Neuron (in vitro differentiated cells): ENCODE results near the gene ZMIZ2.

Experiments used
- H2AFZ ChIP-seq: one replicate; pipeline ENCODE4 v1.6.1; 2013; ENCODE audit warnings: low read depth, mild to moderate bottlenecking, inconsistent platforms, low read length, moderate library complexity
- H3K27me3 ChIP-seq: one replicate; pipeline ENCODE4 v1.6.1; 2013; ENCODE audit warnings: low read length; ENCODE audit not compliant: insufficient read depth
- H3K36me3 ChIP-seq: one replicate; pipeline ENCODE4 v1.6.1; 2013; ENCODE audit warnings: low read length; ENCODE audit not compliant: insufficient read depth
- H3K4me1 ChIP-seq: one replicate; pipeline ENCODE4 v1.6.1; 2013; ENCODE audit warnings: low read length; ENCODE audit not compliant: insufficient read depth
- H3K4me3 ChIP-seq: 2 replicates; pipeline ENCODE4 v1.5.1; 2013; ENCODE audit warnings: mild to moderate bottlenecking, low read length, moderate library complexity
- H3K9me3 ChIP-seq: one replicate; pipeline ENCODE4 v1.6.1; 2013; ENCODE audit warnings: low read length

ZMIZ2 gene

GRCh38 chr7:44736896-44737295, 11.8 kb upstream of the ZMIZ2 start:
- Histone ChIP-seq H3K9me3 (no peaks in the 10 kb centered on the region), H3K4me1 (no peaks in the 10 kb centered on the region), H2AFZ (no peak overlapping the region), H3K4me3 (no peak overlapping the region), H3K27me3 (no peaks in the 10 kb centered on the region), H3K36me3 (no peaks in the 10 kb centered on the region)

GRCh38 chr7:44738051-44738723, 10.5 kb upstream of the ZMIZ2 start:
- Histone ChIP-seq H2AFZ (no peak overlapping the region), H3K4me1 (no peaks in the 10 kb centered on the region), H3K9me3 (no peaks in the 10 kb centered on the region), H3K27me3 (no peaks in the 10 kb centered on the region), H3K36me3 (no peaks in the 10 kb centered on the region), H3K4me3 (no peak overlapping the region)

GRCh38 chr7:44738876-44739665, 9.6 kb upstream of the ZMIZ2 start:
- Histone ChIP-seq H3K4me1 (no peaks in the 10 kb centered on the region), H3K27me3 (no peaks in the 10 kb centered on the region), H3K4me3 (no peak overlapping the region), H3K9me3 (no peaks in the 10 kb centered on the region), H3K36me3 (no peaks in the 10 kb centered on the region), H2AFZ (no peak overlapping the region)

- H3K9me3 ChIP-seq = no peaks in the 10 kb centered on the region
- no peak overlapping the region for H2AFZ ChIP-seq
- no peaks in the 10 kb centered on the region for H3K36me3 ChIP-seq
- H3K4me3 ChIP-seq = no peak overlapping the region
- peaks cover 3% of the 10 kb centered on the region for H3K4me1 ChIP-seq
- no peaks in the 10 kb centered on the region for H3K27me3 ChIP-seq
Observed at GRCh38 chr7:44740055-44740454, 8.6 kb upstream of the ZMIZ2 start.

- H2AFZ ChIP-seq = no peak overlapping the region
- no peaks in the 10 kb centered on the region for H3K27me3 ChIP-seq
- peaks cover 7% of the 10 kb centered on the region for H3K4me1 ChIP-seq
- H3K36me3 ChIP-seq = no peaks in the 10 kb centered on the region
- no peaks in the 10 kb centered on the region for H3K9me3 ChIP-seq
- H3K4me3 ChIP-seq = no peak overlapping the region
Observed at GRCh38 chr7:44743750-44744149, 4.9 kb upstream of the ZMIZ2 start.

GRCh38 chr7:44748948-44749731, 493 bp downstream of the ZMIZ2 start:
- no peaks in the 10 kb centered on the region for H3K27me3 ChIP-seq
- H2AFZ ChIP-seq = no peak overlapping the region
- H3K4me1 ChIP-seq = peaks cover 18% of the 10 kb centered on the region
- peak overlapping the region; percentile 74 for H3K4me3 ChIP-seq
- peaks cover 2% of the 10 kb centered on the region for H3K9me3 ChIP-seq
- peaks cover 10% of the 10 kb centered on the region for H3K36me3 ChIP-seq

GRCh38 chr7:44749992-44750391, 1.3 kb downstream of the ZMIZ2 start:
- H3K4me3 ChIP-seq = peak overlapping the region; percentile 74
- no peak overlapping the region for H2AFZ ChIP-seq
- H3K27me3 ChIP-seq = no peaks in the 10 kb centered on the region
- peaks cover 16% of the 10 kb centered on the region for H3K4me1 ChIP-seq
- peaks cover 10% of the 10 kb centered on the region for H3K36me3 ChIP-seq
- H3K9me3 ChIP-seq = peaks cover 2% of the 10 kb centered on the region

GRCh38 chr7:44750424-44750823, 1.8 kb downstream of the ZMIZ2 start:
- Histone ChIP-seq H3K4me3 (no peak overlapping the region), H3K27me3 (no peaks in the 10 kb centered on the region), H3K9me3 (peaks cover 2% of the 10 kb centered on the region), H2AFZ (no peak overlapping the region), H3K36me3 (peaks cover 10% of the 10 kb centered on the region), H3K4me1 (peaks cover 16% of the 10 kb centered on the region)

GRCh38 chr7:44750921-44751571, 2.4 kb downstream of the ZMIZ2 start:
- Histone ChIP-seq H3K27me3 (no peaks in the 10 kb centered on the region), H2AFZ (no peak overlapping the region), H3K9me3 (peaks cover 2% of the 10 kb centered on the region), H3K4me3 (no peak overlapping the region), H3K36me3 (peaks cover 10% of the 10 kb centered on the region), H3K4me1 (peaks cover 16% of the 10 kb centered on the region)

GRCh38 chr7:44752822-44753221, 4.2 kb downstream of the ZMIZ2 start:
- Histone ChIP-seq H2AFZ (no peak overlapping the region), H3K4me1 (peaks cover 15% of the 10 kb centered on the region), H3K9me3 (peaks cover 2% of the 10 kb centered on the region), H3K27me3 (no peaks in the 10 kb centered on the region), H3K4me3 (no peak overlapping the region), H3K36me3 (peaks cover 25% of the 10 kb centered on the region)

- H3K36me3 ChIP-seq = peaks cover 37% of the 10 kb centered on the region
- peaks cover 2% of the 10 kb centered on the region for H3K4me1 ChIP-seq
- H2AFZ ChIP-seq = no peak overlapping the region
- no peak overlapping the region for H3K4me3 ChIP-seq
- H3K27me3 ChIP-seq = no peaks in the 10 kb centered on the region
- H3K9me3 ChIP-seq = peaks cover 2% of the 10 kb centered on the region
Observed at GRCh38 chr7:44754802-44755697, 6.4 kb downstream of the ZMIZ2 start.
